H1 (cell line): ENCODE data around the gene TIAM2. TPM values are rescaled to one million over a fixed set of nuclear protein-coding genes. Genes with fewer than 3 reads are reported as not detected.

Source experiments
- FOSL1 ChIP-seq: IDR thresholded peaks from 2 replicates; pipeline ENCODE4 v1.6.1; 2011; ENCODE audit warnings: mild to moderate bottlenecking, low read depth, low read length, moderate library complexity; ENCODE audit not compliant: insufficient read depth
- KDM4A ChIP-seq: IDR thresholded peaks from one replicate; pipeline ENCODE4 v1.7.1; 2012; ENCODE audit warnings: low read depth, mild to moderate bottlenecking, moderate library complexity, low read length, inconsistent platforms; ENCODE audit not compliant: severe bottlenecking
- polyA plus RNA-seq, 7 experiments: library from polyadenylated mRNA; depleted of rRNA in 3 of 7; stranded (reverse) in 5 of 7; unstranded in 2 of 7; fragments of >200 nt in 5 of 7; fragments of 200-250 nt in 2 of 7; gene quantifications; 1 replicate in 5 of 7; 2 replicates in 1 of 7; 4 replicates in 1 of 7; pipeline versions ENCODE4 v1.2.1 to v1.2.3, GENCODE V29; 2011 to 2013; ENCODE audit warnings: missing spikeins in 2 of 7, mixed read lengths in 2 of 7
- total RNA-seq: library from RNA; stranded (reverse); fragmentation: NEBNext Ultra II Directional; extraction: Animal tissue kit (Norgen Biotek cat#: 25700); gene quantifications from 2 replicates; pipeline ENCODE4 v1.2.1, GENCODE V29; 2021
- TF ChIP-seq, protein P1 (sequence below): fragments of 300-600 bp; sonication (generic); IDR thresholded peaks from 2 replicates; pipeline ENCODE4 v1.7.1; 2012; ENCODE audit warnings: low read length, moderate library complexity, mild to moderate bottlenecking, inconsistent platforms; ENCODE audit not compliant: insufficient replicate concordance

The TIAM2 gene
- total and polyA plus RNA-seq, 2 of the 8 experiments (the other 6 are each of a cell fraction or from before 2014, with no cell fraction given) = 7.4 to 23.9 TPM

DNA sequence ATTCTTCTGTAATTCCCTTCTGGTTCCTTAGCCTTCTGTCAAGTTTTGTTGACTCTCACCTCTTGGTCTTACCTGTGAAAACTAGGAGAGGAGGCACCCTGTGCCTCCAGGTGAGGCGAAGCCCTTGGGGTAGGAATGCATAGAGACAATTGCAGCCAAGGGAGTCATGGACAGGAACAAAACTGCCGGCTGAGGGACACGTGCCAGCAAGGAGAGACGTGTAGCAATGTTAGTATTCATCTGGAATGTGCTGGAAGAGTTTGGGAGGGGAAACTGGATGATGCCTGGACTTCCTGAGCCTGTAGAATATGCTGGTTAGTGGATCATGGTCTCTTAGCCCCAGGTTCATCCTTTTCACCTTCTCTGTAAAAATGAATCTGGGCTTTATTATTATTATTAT lies 3.9 kb upstream of the TIAM2 start (continued):
- TF ChIP-seq, protein P1, sequence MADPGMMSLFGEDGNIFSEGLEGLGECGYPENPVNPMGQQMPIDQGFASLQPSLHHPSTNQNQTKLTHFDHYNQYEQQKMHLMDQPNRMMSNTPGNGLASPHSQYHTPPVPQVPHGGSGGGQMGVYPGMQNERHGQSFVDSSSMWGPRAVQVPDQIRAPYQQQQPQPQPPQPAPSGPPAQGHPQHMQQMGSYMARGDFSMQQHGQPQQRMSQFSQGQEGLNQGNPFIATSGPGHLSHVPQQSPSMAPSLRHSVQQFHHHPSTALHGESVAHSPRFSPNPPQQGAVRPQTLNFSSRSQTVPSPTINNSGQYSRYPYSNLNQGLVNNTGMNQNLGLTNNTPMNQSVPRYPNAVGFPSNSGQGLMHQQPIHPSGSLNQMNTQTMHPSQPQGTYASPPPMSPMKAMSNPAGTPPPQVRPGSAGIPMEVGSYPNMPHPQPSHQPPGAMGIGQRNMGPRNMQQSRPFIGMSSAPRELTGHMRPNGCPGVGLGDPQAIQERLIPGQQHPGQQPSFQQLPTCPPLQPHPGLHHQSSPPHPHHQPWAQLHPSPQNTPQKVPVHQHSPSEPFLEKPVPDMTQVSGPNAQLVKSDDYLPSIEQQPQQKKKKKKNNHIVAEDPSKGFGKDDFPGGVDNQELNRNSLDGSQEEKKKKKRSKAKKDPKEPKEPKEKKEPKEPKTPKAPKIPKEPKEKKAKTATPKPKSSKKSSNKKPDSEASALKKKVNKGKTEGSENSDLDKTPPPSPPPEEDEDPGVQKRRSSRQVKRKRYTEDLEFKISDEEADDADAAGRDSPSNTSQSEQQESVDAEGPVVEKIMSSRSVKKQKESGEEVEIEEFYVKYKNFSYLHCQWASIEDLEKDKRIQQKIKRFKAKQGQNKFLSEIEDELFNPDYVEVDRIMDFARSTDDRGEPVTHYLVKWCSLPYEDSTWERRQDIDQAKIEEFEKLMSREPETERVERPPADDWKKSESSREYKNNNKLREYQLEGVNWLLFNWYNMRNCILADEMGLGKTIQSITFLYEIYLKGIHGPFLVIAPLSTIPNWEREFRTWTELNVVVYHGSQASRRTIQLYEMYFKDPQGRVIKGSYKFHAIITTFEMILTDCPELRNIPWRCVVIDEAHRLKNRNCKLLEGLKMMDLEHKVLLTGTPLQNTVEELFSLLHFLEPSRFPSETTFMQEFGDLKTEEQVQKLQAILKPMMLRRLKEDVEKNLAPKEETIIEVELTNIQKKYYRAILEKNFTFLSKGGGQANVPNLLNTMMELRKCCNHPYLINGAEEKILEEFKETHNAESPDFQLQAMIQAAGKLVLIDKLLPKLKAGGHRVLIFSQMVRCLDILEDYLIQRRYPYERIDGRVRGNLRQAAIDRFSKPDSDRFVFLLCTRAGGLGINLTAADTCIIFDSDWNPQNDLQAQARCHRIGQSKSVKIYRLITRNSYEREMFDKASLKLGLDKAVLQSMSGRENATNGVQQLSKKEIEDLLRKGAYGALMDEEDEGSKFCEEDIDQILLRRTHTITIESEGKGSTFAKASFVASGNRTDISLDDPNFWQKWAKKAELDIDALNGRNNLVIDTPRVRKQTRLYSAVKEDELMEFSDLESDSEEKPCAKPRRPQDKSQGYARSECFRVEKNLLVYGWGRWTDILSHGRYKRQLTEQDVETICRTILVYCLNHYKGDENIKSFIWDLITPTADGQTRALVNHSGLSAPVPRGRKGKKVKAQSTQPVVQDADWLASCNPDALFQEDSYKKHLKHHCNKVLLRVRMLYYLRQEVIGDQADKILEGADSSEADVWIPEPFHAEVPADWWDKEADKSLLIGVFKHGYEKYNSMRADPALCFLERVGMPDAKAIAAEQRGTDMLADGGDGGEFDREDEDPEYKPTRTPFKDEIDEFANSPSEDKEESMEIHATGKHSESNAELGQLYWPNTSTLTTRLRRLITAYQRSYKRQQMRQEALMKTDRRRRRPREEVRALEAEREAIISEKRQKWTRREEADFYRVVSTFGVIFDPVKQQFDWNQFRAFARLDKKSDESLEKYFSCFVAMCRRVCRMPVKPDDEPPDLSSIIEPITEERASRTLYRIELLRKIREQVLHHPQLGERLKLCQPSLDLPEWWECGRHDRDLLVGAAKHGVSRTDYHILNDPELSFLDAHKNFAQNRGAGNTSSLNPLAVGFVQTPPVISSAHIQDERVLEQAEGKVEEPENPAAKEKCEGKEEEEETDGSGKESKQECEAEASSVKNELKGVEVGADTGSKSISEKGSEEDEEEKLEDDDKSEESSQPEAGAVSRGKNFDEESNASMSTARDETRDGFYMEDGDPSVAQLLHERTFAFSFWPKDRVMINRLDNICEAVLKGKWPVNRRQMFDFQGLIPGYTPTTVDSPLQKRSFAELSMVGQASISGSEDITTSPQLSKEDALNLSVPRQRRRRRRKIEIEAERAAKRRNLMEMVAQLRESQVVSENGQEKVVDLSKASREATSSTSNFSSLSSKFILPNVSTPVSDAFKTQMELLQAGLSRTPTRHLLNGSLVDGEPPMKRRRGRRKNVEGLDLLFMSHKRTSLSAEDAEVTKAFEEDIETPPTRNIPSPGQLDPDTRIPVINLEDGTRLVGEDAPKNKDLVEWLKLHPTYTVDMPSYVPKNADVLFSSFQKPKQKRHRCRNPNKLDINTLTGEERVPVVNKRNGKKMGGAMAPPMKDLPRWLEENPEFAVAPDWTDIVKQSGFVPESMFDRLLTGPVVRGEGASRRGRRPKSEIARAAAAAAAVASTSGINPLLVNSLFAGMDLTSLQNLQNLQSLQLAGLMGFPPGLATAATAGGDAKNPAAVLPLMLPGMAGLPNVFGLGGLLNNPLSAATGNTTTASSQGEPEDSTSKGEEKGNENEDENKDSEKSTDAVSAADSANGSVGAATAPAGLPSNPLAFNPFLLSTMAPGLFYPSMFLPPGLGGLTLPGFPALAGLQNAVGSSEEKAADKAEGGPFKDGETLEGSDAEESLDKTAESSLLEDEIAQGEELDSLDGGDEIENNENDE = no peak
- TF ChIP-seq FOSL1 = no peak
- TF ChIP-seq KDM4A = no peak
